GM19328 (cell line): ENCODE measurements around the gene DLX4.

ENCODE experiments used
- ATAC-seq: cut with Tn5 transposase; IDR thresholded peaks from one replicate; pipeline ENCODE4 v1.9.1; 2021; ENCODE audit warnings: mild to moderate bottlenecking, moderate library complexity; ENCODE audit not compliant: unreplicated experiment

The DLX4 gene

DNA sequence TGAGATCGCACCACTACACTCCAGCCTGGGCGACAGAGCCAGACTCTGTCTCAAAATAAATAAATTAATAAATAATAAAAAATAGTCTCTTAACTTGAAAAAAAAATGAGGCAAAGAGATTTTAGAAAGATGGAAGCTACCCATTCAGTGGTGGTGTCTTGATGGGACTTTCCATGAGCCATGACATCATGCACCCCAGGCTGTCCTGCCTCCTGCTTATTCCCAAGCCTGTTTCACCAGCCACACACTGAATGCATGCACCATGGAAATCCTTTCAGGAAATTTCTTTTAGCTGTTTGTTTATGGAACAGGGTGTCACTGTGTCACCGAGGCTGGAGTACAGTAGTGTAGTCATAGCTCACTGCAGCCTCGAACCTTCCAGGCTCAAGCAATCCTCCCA is 34.9 kb downstream of the DLX4 start:
- ATAC-seq: no peak

DNA sequence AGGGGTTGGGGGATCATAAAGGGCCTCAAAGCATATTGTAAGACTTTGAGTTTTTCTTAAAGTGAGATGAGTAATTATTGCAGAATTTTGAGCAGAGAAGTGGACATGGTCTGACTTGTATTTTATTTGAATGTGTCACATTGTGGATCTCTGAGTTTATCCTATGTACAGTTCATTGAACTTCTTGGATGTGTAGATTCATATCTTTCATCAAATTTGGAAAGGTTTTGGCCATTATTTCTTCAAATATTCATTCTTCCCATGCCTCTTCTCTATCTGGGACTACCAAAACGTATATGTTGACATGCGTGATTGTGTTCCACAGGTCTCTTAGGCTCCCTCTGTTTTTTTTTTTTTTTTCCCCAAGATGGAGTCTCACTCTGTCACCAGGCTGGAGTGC is 40.3 kb downstream of the DLX4 start:
- ATAC-seq: no peak

DNA sequence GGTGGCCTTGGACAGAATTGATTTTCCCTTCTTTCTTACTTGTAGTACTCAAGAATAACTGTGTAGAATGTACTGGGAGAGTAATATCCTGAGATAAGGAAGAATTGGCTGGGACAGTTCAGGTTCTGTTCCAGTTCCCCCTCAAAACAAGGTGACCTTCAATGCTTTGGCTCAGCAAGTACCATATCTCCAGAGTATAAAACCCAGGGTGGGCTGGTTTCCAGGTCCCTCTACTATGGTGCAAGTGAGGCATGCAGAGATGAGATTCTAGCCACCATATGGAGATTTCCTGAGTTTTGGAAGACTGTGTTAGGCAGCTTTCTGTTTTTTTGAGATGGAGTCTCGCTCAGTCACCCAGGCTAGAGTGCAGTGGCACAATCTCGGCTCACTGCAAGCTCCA is 44.1 kb downstream of the DLX4 start:
- no peak for ATAC-seq

DNA sequence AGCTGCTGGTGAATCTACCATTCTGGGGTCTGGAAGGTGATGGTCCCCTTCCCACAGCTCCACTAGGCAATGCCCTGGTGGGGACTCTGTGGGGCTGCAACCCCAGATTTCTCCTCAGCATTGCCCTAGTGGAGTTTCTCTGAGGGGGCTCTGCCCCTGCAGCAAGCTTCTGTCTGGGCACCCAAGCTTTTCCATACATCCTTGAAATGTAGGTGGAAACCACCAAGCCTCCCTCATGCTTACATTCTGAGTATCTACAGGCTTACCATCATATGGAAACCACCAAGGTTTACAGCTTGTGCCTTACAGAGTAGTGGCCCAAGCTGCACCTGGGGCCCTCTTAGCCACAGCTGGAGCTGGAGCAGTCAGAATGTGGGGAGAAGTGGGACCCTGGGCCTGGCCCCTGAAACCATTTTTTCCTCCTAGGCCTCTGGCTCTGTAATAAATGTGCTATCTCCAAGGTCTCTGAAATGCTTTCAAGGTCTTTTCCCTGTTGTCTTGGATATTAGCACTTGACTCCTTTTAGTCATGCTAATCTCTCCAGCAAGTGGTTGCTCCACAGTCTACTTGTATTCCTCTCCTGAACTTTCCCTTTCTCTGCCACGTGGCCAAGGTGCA is 45.6 kb downstream of the DLX4 start:
- ATAC-seq: no peak

GRCh38 chr17:50015146-50015545 is 46.2 kb downstream of the DLX4 start:
- ATAC-seq: no peak

DNA sequence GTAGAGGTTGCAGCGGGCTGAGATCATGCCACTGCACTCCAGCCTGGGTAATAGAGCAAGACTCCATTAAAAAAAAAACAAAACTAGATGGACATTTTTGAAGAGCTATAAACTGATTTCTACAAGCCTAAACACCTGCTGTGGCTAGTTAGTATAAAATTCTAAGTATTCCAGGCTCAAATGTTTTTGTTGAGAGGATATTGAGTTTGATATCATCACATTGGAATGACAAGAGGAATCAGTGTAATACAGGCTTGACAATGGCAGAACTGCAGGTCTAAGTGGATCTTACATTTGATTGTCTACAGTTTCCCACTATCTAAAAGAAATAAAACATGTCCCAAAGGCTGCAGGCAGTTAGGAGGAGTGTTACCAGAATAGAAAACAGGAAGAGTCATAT is 49.9 kb downstream of the DLX4 start:
- no peak for ATAC-seq

DNA sequence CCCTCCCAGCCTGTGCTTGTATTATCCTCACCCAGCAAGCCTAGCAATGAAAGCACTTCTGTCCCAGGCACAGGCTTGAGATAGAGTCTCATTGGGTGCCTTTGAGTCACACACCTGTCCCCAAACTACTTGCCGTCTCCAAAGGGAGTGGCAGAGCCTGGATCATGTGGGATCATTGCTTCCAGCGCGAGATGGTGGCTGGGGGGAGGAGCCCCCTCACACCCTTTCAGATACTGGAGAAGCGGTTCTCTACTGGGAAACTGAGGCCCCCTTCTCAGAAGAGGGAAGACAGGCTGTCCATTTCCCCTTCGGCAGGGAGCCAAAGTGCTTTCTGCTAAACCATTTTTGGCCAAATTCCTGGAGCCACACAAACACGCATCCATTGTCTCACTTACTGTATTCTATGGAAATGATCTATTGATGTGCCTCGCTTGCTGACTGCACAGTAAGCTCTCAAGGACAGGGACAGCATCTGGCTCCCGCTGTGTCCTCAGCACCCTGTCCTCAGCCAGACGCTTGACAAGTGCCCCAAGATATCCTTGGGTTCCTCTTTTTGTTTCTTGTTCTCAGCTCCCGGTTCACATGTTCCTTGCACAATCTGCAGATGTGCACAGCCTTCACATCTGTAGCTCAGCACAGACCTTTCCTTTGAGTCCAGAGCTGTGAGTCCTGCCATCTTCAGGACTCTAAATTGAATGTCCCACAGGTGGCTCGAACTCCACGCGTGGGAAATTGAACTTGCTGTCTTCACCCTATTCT is 52.0 kb downstream of the DLX4 start:
- no peak for ATAC-seq

GRCh38 chr17:50021681-50022370 is 52.8 kb downstream of the DLX4 start:
- no peak for ATAC-seq

GRCh38 chr17:50022463-50023130 is 53.6 kb downstream of the DLX4 start:
- no peak for ATAC-seq

- ATAC-seq: no peak
Measured at GRCh38 chr17:50023520-50023919, 54.5 kb downstream of the DLX4 start.
